Neuronal stem cell (in vitro differentiated cells): ENCODE measurements around the gene ATRN.

Experiments
- DNase-seq: peaks from one replicate; pipeline ENCODE4 v3.0.0-alpha.2; 2013; ENCODE audit warnings: low spot score
- H2AFZ ChIP-seq: one replicate; pipeline ENCODE4 v1.6.1; 2013; ENCODE audit warnings: mild to moderate bottlenecking, low read length, inconsistent platforms
- H2AK5ac ChIP-seq: 2 replicates; pipeline ENCODE4 v1.6.1; 2013; ENCODE audit warnings: low read depth, mild to moderate bottlenecking, inconsistent platforms, low read length, moderate library complexity, mixed read lengths
- H2BK120ac ChIP-seq: 2 replicates; pipeline ENCODE4 v1.6.1; 2013; ENCODE audit warnings: low read depth, mild to moderate bottlenecking, inconsistent platforms, low read length, moderate library complexity, mixed read lengths
- H2BK12ac ChIP-seq: one replicate; pipeline ENCODE4 v1.6.1; 2013; ENCODE audit warnings: low read length, inconsistent platforms
- H2BK15ac ChIP-seq: 2 replicates; pipeline ENCODE4 v1.6.1; 2013; ENCODE audit warnings: mild to moderate bottlenecking, low read length, inconsistent platforms, mixed read lengths
- H2BK5ac ChIP-seq: one replicate; pipeline ENCODE4 v1.6.1; 2013; ENCODE audit warnings: inconsistent platforms, mild to moderate bottlenecking, low read length, moderate library complexity
- H3K14ac ChIP-seq: one replicate; pipeline ENCODE4 v1.6.1; 2013; ENCODE audit warnings: low read length, inconsistent platforms
- H3K18ac ChIP-seq: 2 replicates; pipeline ENCODE4 v1.6.1; 2013; ENCODE audit warnings: low read length, inconsistent platforms
- H3K23ac ChIP-seq: 2 replicates; pipeline ENCODE4 v1.6.1; 2013; ENCODE audit warnings: low read depth, mild to moderate bottlenecking, mixed read lengths, low read length, inconsistent platforms; ENCODE audit not compliant: poor library complexity
- H3K27ac ChIP-seq: replicated peaks from 3 replicates; pipeline ENCODE4 v1.5.1; 2013; ENCODE audit warnings: low read length, inconsistent platforms
- H3K27me3 ChIP-seq, 3 experiments: 2 replicates each; pipeline ENCODE4 v1.6.1; 2013; ENCODE audit warnings: low read length in 3 of 3, mild to moderate bottlenecking in 2 of 3, inconsistent platforms in 1 of 3, low read depth in 1 of 3, mixed read lengths in 1 of 3, moderate library complexity in 1 of 3; ENCODE audit not compliant: control insufficient read depth in 3 of 3, insufficient read depth in 3 of 3
- H3K36me3 ChIP-seq, 2 donors: replicated peaks in 1 of 2; 2 replicates each; pipeline ENCODE4 v1.6.1; 2013; ENCODE audit warnings: low read length in 2 of 2; ENCODE audit not compliant: control insufficient read depth in 2 of 2, insufficient read depth in 2 of 2
- H3K4ac ChIP-seq: 2 replicates; pipeline ENCODE4 v1.6.1; 2013; ENCODE audit warnings: inconsistent platforms, mild to moderate bottlenecking, low read length, moderate library complexity
- H3K4me1 ChIP-seq, 2 donors: 1 replicate in 1 of 2; 2 replicates in 1 of 2; pipeline ENCODE4 v1.6.1; 2013; ENCODE audit warnings: low read length in 2 of 2, low read depth in 1 of 2; ENCODE audit not compliant: control insufficient read depth in 2 of 2, insufficient read depth in 1 of 2
- H3K4me2 ChIP-seq: one replicate; pipeline ENCODE4 v1.6.1; 2013; ENCODE audit warnings: mild to moderate bottlenecking, low read length, inconsistent platforms; ENCODE audit not compliant: insufficient read depth, poor library complexity, severe bottlenecking
- H3K4me3 ChIP-seq, 2 donors: 2 replicates each; pipeline ENCODE4 v1.5.1; 2013; ENCODE audit warnings: low read length in 2 of 2, mild to moderate bottlenecking in 2 of 2, inconsistent platforms in 1 of 2, moderate library complexity in 1 of 2
- H3K79me1 ChIP-seq: one replicate; pipeline ENCODE4 v1.6.1; 2013; ENCODE audit warnings: low read depth, mild to moderate bottlenecking, inconsistent platforms, low read length, moderate library complexity
- H3K9ac ChIP-seq: one replicate; pipeline ENCODE4 v1.6.1; 2013; ENCODE audit warnings: mild to moderate bottlenecking, low read depth, low read length, inconsistent platforms; ENCODE audit not compliant: poor library complexity
- H3K9me3 ChIP-seq, 2 donors: replicated peaks in 1 of 2; 2 replicates each; pipeline versions ENCODE3 to v1.6.1; 2013; ENCODE audit warnings: low read length in 2 of 2, mild to moderate bottlenecking in 2 of 2, inconsistent platforms in 1 of 2, low read depth in 1 of 2, mixed read lengths in 1 of 2, moderate library complexity in 1 of 2; ENCODE audit not compliant: control insufficient read depth in 2 of 2, insufficient read depth in 1 of 2
- H4K8ac ChIP-seq: one replicate; pipeline ENCODE4 v1.6.1; 2013; ENCODE audit warnings: low read depth, mild to moderate bottlenecking, inconsistent platforms, low read length, moderate library complexity
- H4K91ac ChIP-seq: one replicate; pipeline ENCODE4 v1.6.1; 2013; ENCODE audit warnings: low read length, low read depth, mild to moderate bottlenecking, inconsistent platforms; ENCODE audit not compliant: poor library complexity
- WGBS, 2 donors: extraction: QIAGEN DNeasy Blood & Tissue Kit; methylation state at CpG; one replicate each; pipeline ENCODE4 v1.1.7; 2013; ENCODE audit warnings: missing lambda C conversion rate in 2 of 2, mixed read lengths in 1 of 2; ENCODE audit not compliant: insufficient read length in 2 of 2, insufficient replicate concordance in 1 of 2; ENCODE audit errors: extremely low coverage in 2 of 2; 5-methylcytosine and 5-hydroxymethylcytosine counted together

The ATRN gene

DNA sequence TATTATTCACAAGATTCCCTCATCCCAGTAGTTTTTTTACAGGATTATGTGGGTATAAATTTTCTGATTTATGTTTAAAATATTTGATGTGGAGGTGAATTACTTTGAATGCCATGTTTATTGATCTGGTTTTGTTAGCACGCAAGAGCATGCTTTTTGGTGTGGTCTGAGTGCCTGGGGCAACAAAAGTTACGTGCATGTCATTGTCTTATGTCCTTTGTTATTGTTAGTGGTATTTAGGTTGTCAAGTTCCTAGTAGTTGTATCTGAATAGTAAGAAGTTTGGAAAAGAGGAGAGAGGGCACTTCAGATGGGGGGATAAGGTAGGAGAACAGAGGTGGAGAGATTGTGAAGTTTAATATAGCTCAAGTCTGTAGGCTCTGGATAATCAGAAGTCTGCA, 95.0 kb downstream of the ATRN start:
- Histone ChIP-seq H3K4ac (no peak overlapping the region), H3K23ac (no peak overlapping the region), H2BK15ac (no peak overlapping the region), H3K18ac (no peak overlapping the region), H3K36me3 (peaks cover 3 to 23% of the 10 kb centered on the region in 2 donors), H3K14ac (no peak overlapping the region), H3K27ac (no peak overlapping the region), H2BK5ac (no peak overlapping the region), H3K79me1 (no peaks in the 10 kb centered on the region), H2AFZ (no peak overlapping the region), H2BK12ac (no peak overlapping the region), H3K9ac (no peak overlapping the region), H3K4me3 (no peak overlapping the region), H2BK120ac (no peak overlapping the region), H4K8ac (no peak overlapping the region), H3K27me3 (no peaks in the 10 kb centered on the region), H4K91ac (no peak overlapping the region), H3K9me3 (no peaks in the 10 kb centered on the region), H3K4me2 (no peak overlapping the region), H3K4me1 (no peaks in the 10 kb centered on the region), H2AK5ac (no peak overlapping the region)
- no CpG with 5 or more reads among the region's 2 CpGs for WGBS, 2 donors
- no peak for DNase-seq

DNA sequence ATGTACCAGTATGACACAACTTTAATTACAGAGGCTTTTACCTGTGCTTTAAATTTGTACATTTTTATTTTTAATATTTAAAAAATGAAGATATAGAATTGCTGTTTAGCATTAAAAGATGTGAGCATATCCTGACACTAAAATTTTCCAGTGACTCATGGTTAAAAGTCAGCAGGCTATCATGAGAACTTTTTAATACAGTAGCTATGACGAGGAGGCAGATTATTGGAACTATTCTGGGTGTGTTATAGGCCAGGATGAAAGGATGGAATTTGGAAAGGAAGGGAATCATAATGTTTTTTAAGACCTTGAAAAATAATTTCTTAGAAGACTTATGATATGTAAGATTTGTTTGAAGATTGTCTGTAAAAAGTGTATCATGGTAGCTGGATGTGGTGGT, 101.3 kb downstream of the ATRN start:
- no peak overlapping the region for H3K4me3 ChIP-seq
- H3K14ac ChIP-seq = no peak overlapping the region
- no peaks in the 10 kb centered on the region for H3K27me3 ChIP-seq
- H3K4me2 ChIP-seq = no peak overlapping the region
- H2BK12ac ChIP-seq = no peak overlapping the region
- no peaks in the 10 kb centered on the region for H3K79me1 ChIP-seq
- no peak overlapping the region for H3K4ac ChIP-seq
- H3K4me1 ChIP-seq = no peaks in the 10 kb centered on the region
- no peak overlapping the region for H4K8ac ChIP-seq
- peaks cover 7 to 25% of the 10 kb centered on the region in 2 donors for H3K36me3 ChIP-seq
- WGBS, 2 donors = no CpG with 5 or more reads among the region's 1 CpG
- no peak overlapping the region for H2BK5ac ChIP-seq
- H3K9me3 ChIP-seq = no peaks in the 10 kb centered on the region
- H2AK5ac ChIP-seq = no peak overlapping the region
- no peak overlapping the region for H3K9ac ChIP-seq
- DNase-seq = no peak
- H3K23ac ChIP-seq = no peak overlapping the region
- no peak overlapping the region for H2BK15ac ChIP-seq
- no peak overlapping the region for H3K18ac ChIP-seq
- no peak overlapping the region for H2BK120ac ChIP-seq
- H2AFZ ChIP-seq = no peak overlapping the region
- no peak overlapping the region for H4K91ac ChIP-seq
- no peak overlapping the region for H3K27ac ChIP-seq

DNA sequence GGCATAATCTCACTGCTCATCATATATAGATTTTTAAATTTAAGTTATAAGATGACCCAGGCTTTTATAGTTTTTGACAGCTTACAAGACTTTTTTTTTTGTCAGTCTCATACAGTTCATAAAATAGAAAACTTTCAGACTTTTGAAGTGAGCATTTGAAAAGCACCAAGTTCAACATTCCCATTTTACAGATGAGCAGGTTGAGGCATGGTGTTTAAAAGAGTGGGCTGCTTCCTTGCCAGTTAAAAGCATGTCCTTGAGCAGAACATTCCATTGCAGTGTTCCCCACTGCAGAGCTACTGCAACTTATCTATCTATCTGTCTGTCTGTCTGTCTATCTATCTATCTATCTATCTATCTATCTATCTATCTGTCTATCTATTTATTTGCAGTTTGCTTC, 105.5 kb downstream of the ATRN start:
- no peak overlapping the region for H3K4me2 ChIP-seq
- no peak overlapping the region for H3K14ac ChIP-seq
- H3K18ac ChIP-seq = no peak overlapping the region
- no peaks in the 10 kb centered on the region for H3K79me1 ChIP-seq
- no peak overlapping the region for H3K23ac ChIP-seq
- H2BK15ac ChIP-seq = no peak overlapping the region
- H3K4me3 ChIP-seq = no peak overlapping the region
- no peaks in the 10 kb centered on the region for H3K9me3 ChIP-seq
- H3K4ac ChIP-seq = no peak overlapping the region
- H2BK12ac ChIP-seq = no peak overlapping the region
- H2AK5ac ChIP-seq = no peak overlapping the region
- no peaks in the 10 kb centered on the region for H3K27me3 ChIP-seq
- no peak overlapping the region for H3K27ac ChIP-seq
- no peak overlapping the region for H4K91ac ChIP-seq
- H2BK120ac ChIP-seq = no peak overlapping the region
- no peak overlapping the region for H4K8ac ChIP-seq
- no peak overlapping the region for H2AFZ ChIP-seq
- DNase-seq = no peak
- H3K36me3 ChIP-seq = peaks cover 7 to 39% of the 10 kb centered on the region in 2 donors
- no peak overlapping the region for H2BK5ac ChIP-seq
- H3K9ac ChIP-seq = no peak overlapping the region
- no peaks in the 10 kb centered on the region for H3K4me1 ChIP-seq

DNA sequence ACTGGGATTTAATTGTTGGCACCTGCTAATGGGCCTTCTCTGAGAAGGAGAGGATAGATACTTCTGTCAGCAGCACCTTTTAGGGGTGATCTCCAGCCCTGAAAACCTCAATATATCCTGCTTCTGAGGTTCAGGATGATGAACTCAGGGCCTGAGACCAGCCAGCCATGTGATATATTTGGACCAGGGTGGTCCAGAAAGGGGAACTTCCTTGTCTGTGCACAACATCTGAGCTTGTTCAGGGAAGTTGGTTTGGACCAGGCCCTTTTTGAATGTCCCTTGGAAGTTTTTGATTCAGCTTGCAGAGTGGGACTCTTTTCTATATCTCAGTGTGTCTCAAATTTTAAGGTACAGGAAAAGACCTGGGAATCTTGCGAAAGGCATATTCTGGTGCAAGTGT, 106.5 kb downstream of the ATRN start:
- Histone ChIP-seq H3K18ac (no peak overlapping the region), H2BK120ac (no peak overlapping the region), H3K14ac (no peak overlapping the region), H2AK5ac (no peak overlapping the region), H3K79me1 (no peaks in the 10 kb centered on the region), H3K4me1 (no peaks in the 10 kb centered on the region), H2AFZ (no peak overlapping the region), H2BK15ac (no peak overlapping the region), H2BK5ac (no peak overlapping the region), H4K8ac (no peak overlapping the region), H3K4me3 (no peak overlapping the region), H3K27ac (no peak overlapping the region), H3K9ac (no peak overlapping the region), H2BK12ac (no peak overlapping the region), H3K36me3 (peaks cover 7 to 43% of the 10 kb centered on the region in 2 donors), H3K27me3 (no peaks in the 10 kb centered on the region), H4K91ac (no peak overlapping the region), H3K23ac (no peak overlapping the region), H3K4ac (no peak overlapping the region), H3K9me3 (no peaks in the 10 kb centered on the region), H3K4me2 (no peak overlapping the region)
- no peak for DNase-seq
- WGBS, 2 donors = no CpG with 5 or more reads among the region's 1 CpG
